ENCODE results near the gene KRCC1.

DNA sequence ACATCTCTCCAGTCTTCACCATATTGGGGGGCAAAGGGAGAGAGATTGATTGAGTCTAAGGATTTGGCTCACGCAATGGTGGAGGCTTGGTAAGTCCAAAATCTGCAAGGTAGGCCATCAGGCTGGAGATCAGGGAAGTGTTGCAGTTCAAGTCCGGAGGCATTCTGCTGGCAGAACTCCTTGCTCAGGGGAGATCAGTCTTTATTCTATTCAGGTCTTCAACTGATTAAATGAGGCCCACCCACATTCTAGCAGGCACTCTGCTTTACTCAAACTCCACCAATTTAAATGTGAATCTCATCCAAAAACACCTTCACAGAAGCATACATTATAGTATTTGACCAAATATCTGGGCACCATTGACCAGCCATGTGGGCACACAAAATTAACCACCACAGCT, 33.4 kb upstream of the KRCC1 start:
- no peak for TF ChIP-seq POLR2A (IDR thresholded peaks at IDR 0.05; ENCODE audit: low read depth, low read length)
- no peak for TF ChIP-seq TAF1 (IDR thresholded peaks at IDR 0.05; ENCODE audit: borderline replicate concordance, low read depth, low read length)
- no peak for TF ChIP-seq POLR2AphosphoS5 (IDR thresholded peaks at IDR 0.05; ENCODE audit: low read depth, low read length)

All from GM12892 (cell line).